IPS DF 6.9 (cell line): ENCODE data around the gene SYNE1.

Source experiments
- DNase-seq: peaks from one replicate; pipeline ENCODE4 v3.0.0-alpha.2; 2013; ENCODE audit warnings: low read depth, low spot score
- H3K27ac ChIP-seq: one replicate; pipeline ENCODE4 v1.5.1; 2013; ENCODE audit warnings: low read length, control low read depth
- H3K27me3 ChIP-seq: 2 replicates; pipeline ENCODE4 v1.6.1; 2013; ENCODE audit warnings: mild to moderate bottlenecking, low read length; ENCODE audit not compliant: control insufficient read depth, insufficient read depth
- H3K36me3 ChIP-seq: 2 replicates; pipeline ENCODE4 v1.6.1; 2013; ENCODE audit warnings: low read length; ENCODE audit not compliant: control insufficient read depth, insufficient read depth
- H3K4me1 ChIP-seq: 2 replicates; pipeline ENCODE4 v1.6.1; 2013; ENCODE audit warnings: low read length; ENCODE audit not compliant: control insufficient read depth, insufficient read depth
- H3K4me3 ChIP-seq: 2 replicates; pipeline ENCODE4 v1.5.1; 2013; ENCODE audit warnings: mild to moderate bottlenecking, low read length
- H3K9me3 ChIP-seq: 2 replicates; pipeline ENCODE4 v1.6.1; 2013; ENCODE audit warnings: low read length, inconsistent platforms; ENCODE audit not compliant: control insufficient read depth, insufficient read depth
- WGBS: extraction: QIAGEN DNeasy Blood & Tissue Kit; methylation state at CpG from one replicate; pipeline ENCODE4 v1.1.7; 2013; ENCODE audit warnings: mixed read lengths, missing lambda C conversion rate; ENCODE audit not compliant: insufficient read length, insufficient coverage; 5-methylcytosine and 5-hydroxymethylcytosine counted together

SYNE1 gene

DNA sequence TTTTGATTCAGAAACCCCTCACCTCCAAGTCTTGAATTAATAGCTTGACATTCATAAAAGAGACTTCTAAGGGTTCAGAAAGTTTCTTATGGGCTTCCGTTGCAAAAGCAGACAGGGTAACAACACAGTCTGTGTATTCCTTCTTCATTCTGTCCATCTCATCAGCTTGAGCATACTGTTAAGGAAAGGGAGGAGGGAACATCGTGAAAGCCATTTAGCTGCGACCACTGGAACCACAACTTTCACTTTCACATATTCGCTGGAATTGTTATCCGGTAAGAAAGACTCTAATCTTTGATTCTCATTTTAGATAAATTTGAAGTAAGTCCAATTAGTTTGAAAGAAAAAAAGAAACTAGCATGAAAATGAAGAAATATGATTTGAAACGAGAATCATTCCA, 174.4 kb downstream of the SYNE1 start:
- Histone ChIP-seq H3K4me1 (no peaks in the 10 kb centered on the region), H3K27me3 (no peaks in the 10 kb centered on the region), H3K36me3 (no peaks in the 10 kb centered on the region), H3K9me3 (no peaks in the 10 kb centered on the region), H3K4me3 (no peak overlapping the region), H3K27ac (no peak overlapping the region)
- DNase-seq = no peak
- WGBS = no CpG with 5 or more reads among the region's 6 CpGs

DNA sequence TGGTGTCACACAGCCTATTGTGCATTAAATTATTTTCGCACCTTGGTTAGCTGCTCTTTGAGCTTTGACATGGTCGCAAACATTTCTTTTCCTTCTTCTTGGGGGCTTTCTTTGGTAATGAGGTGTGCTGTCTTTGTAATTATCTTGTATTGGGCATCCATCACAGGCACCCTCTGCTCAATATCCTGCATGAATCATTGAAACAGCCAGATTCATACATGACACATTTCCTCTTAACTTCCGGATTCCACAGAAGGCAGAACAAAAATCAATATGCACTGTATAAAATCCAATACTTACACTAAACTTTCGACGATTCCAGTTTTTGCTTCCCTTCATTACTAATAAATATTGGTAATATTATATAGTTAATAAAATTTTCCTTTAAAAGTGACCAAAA, 175.6 kb downstream of the SYNE1 start:
- Histone ChIP-seq H3K27me3 (no peaks in the 10 kb centered on the region), H3K36me3 (no peaks in the 10 kb centered on the region), H3K4me3 (no peak overlapping the region), H3K9me3 (no peaks in the 10 kb centered on the region), H3K4me1 (no peaks in the 10 kb centered on the region), H3K27ac (no peak overlapping the region)
- 100% methylated on average over 3 of the region's 5 CpGs for WGBS
- DNase-seq = no peak

DNA sequence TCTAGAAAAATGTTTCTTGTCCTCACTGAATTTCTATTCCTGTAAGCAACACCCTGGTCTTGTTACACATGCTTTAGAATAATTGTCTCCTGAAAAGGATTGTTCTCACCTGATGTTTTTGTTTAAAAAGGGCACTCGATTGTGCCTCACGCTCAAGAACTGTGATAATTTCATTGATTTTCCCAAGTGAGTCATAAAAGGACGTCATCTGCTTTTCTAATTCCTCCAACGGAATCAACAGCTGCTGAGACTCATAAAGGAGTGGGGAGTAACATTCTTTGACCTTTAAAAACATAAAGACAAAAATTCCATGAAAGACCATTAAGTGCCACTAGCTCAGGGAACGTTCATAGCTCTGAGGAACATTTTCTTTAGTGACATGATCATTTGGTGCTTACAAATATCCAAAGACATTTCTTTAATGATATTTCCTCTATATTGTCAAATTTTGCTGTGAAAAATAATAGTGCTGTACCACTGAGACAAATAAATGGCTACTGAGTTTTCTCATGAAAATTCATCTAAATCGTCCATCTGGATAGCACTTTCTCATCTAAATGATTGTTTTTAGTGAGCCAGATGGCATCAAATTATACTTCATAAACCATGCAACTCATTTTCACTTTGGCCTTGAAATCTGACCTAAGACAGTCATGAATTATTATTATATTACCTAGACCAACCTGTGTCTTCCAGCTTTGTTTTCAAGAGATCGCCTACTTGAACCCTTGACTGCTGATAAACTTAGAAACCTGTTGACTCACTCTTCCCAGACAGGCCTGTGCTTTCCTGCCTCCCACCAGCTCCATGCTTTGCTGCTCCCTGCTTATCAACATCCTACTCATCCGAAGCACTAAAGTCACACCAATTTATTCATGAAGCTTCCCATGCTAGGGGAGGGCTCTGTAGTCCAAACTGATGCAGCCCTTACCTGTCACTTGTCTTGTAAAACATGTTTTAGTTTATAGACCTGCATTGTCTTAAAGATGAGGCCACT, 178.2 kb downstream of the SYNE1 start:
- H3K36me3 ChIP-seq = no peaks in the 10 kb centered on the region
- H3K27me3 ChIP-seq = no peaks in the 10 kb centered on the region
- no peak overlapping the region for H3K27ac ChIP-seq
- H3K9me3 ChIP-seq = no peaks in the 10 kb centered on the region
- no peaks in the 10 kb centered on the region for H3K4me1 ChIP-seq
- no peak overlapping the region for H3K4me3 ChIP-seq
- no CpG with 5 or more reads among the region's 8 CpGs for WGBS
- DNase-seq = no peak

DNA sequence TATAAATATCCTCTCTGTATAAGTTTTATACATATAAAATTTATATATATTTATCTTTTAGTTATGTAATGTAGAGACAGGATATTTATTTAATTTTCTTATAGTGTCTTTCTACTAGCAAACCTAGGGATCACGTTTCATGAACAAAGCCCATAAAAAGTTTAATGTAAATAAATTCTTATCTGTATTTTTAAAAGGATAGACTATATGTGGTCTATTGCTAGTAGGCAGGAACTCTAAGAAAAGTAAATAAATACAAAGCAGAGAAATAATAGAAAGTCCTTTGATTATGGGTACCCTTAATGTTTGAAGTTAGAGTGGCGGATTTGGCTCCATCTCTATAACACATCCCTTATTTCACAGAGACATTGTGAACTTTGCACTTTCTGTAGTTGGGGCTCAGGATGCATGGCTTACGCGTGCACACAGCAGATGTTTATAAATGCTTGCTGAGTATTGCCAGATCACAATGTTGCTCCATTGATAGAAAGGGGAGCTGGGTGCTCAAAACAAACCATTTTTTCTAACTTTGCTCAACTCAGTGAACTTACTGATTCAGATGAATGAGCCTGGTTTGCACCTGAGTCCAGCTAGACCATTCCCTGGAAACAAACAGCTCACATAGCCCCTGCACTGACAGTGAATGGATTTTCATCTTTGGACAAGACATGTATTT, 179.1 kb downstream of the SYNE1 start:
- Histone ChIP-seq H3K4me3 (no peak overlapping the region), H3K27me3 (no peaks in the 10 kb centered on the region), H3K4me1 (no peaks in the 10 kb centered on the region), H3K9me3 (no peaks in the 10 kb centered on the region), H3K36me3 (no peaks in the 10 kb centered on the region), H3K27ac (no peak overlapping the region)
- WGBS = no CpG with 5 or more reads among the region's 4 CpGs
- no peak for DNase-seq

DNA sequence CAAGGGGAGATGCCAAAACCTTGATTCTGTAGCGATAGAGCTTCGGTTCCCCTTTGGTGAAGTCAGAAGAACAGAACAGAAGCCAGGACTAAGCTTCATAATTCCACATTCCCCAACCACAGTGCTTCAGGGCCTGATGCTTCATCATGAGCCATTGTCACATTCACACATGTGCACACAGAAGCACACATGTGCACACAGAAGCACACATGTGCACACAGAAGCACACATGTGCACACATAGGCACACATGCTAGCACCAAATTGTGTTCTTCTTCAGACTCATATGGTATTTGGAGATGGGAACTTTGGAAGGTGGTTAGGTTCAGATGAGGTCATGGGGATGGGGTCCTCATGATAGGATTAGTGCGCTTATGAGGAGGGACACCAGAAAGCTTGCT, 183.2 kb downstream of the SYNE1 start:
- no peaks in the 10 kb centered on the region for H3K27me3 ChIP-seq
- WGBS = no CpG with 5 or more reads among the region's 3 CpGs

GRCh38 chr6:152453421-152453820, 183.7 kb downstream of the SYNE1 start:
- Histone ChIP-seq H3K27me3 (no peaks in the 10 kb centered on the region), H3K4me3 (no peak overlapping the region), H3K27ac (no peak overlapping the region), H3K4me1 (no peaks in the 10 kb centered on the region), H3K36me3 (no peaks in the 10 kb centered on the region), H3K9me3 (no peaks in the 10 kb centered on the region)
- no peak for DNase-seq
- no CpG with 5 or more reads among the region's 7 CpGs for WGBS

More for the DNA sequence above, 183.2 kb downstream of the SYNE1 start:
- Histone ChIP-seq H3K4me1 (no peaks in the 10 kb centered on the region), H3K27ac (no peak overlapping the region), H3K4me3 (no peak overlapping the region), H3K9me3 (no peaks in the 10 kb centered on the region), H3K36me3 (no peaks in the 10 kb centered on the region)
- DNase-seq = no peak

DNA sequence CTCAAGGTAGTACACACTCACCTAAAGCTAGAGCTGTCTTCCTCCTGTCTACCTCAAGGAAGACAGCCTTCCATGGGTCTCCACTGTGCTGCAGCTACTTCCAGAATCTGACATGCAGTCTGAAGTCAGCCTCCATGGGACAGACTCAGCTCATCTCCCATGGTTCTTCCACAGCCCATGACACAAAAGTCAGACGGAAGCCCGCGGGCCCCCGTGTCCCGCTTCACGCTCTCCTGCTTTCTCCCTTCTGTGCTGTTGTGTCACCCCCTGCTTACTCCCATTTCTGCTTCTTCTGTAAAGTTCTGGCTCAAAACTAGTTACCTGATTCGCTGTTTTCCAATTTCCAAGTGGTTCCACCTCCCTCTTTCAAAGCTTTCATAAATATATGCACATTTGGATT, 184.5 kb downstream of the SYNE1 start:
- H3K27ac ChIP-seq = no peak overlapping the region
- no peaks in the 10 kb centered on the region for H3K4me1 ChIP-seq
- no peaks in the 10 kb centered on the region for H3K36me3 ChIP-seq
- DNase-seq = no peak
- WGBS = no CpG with 5 or more reads among the region's 7 CpGs
- no peaks in the 10 kb centered on the region for H3K27me3 ChIP-seq
- H3K9me3 ChIP-seq = no peaks in the 10 kb centered on the region
- H3K4me3 ChIP-seq = no peak overlapping the region

GRCh38 chr6:152450519-152450918, 186.6 kb downstream of the SYNE1 start:
- no peaks in the 10 kb centered on the region for H3K9me3 ChIP-seq
- H3K27ac ChIP-seq = no peak overlapping the region
- no peaks in the 10 kb centered on the region for H3K36me3 ChIP-seq
- DNase-seq = no peak
- no peak overlapping the region for H3K4me3 ChIP-seq
- no peaks in the 10 kb centered on the region for H3K4me1 ChIP-seq
- no CpG with 5 or more reads among the region's 4 CpGs for WGBS
- no peaks in the 10 kb centered on the region for H3K27me3 ChIP-seq

DNA sequence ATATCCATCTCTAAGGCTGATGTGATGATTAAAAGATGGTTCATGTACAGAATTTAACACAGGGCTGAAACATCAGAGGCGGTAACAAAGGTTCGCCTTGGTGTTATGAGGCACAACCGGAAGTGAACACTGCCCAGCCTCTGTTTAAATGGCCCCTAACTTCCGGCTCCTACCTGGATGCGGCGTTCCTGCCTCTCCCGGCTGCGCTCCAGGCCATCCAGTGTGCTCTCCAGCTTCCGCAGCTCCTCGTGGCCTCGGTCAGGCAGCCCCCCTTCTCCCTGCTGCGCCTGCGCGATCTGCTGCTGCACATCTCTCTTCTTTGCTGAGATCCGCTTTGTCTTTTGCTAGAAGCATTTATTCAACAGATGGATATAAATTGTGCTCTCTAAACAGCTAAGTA, 195.3 kb downstream of the SYNE1 start:
- H3K4me1 ChIP-seq = no peaks in the 10 kb centered on the region
- H3K27ac ChIP-seq = no peak overlapping the region
- H3K27me3 ChIP-seq = no peaks in the 10 kb centered on the region
- no peaks in the 10 kb centered on the region for H3K36me3 ChIP-seq
- no peaks in the 10 kb centered on the region for H3K9me3 ChIP-seq
- DNase-seq = no peak
- H3K4me3 ChIP-seq = no peak overlapping the region
- no CpG with 5 or more reads among the region's 15 CpGs for WGBS

- no peaks in the 10 kb centered on the region for H3K36me3 ChIP-seq
- no peaks in the 10 kb centered on the region for H3K4me1 ChIP-seq
- DNase-seq = no peak
- WGBS = no CpG with 5 or more reads among the region's 3 CpGs
- no peaks in the 10 kb centered on the region for H3K27me3 ChIP-seq
- H3K9me3 ChIP-seq = no peaks in the 10 kb centered on the region
- no peak overlapping the region for H3K27ac ChIP-seq
- H3K4me3 ChIP-seq = no peak overlapping the region
Measured at GRCh38 chr6:152435816-152436215, 201.3 kb downstream of the SYNE1 start.
